Tibial nerve (tissue), 4 donors: ENCODE data around the gene PPEF1. TPM values are rescaled to one million over a fixed set of nuclear protein-coding genes. Genes with fewer than 3 reads are reported as not detected.

ENCODE experiments used
- DNase-seq, 2 donors: peaks; one replicate each; pipeline ENCODE4 v3.0.0-alpha.2; 2019; ENCODE audit warnings: low spot score in 2 of 2
- H3K27ac ChIP-seq, 4 donors: fragments of 200-600 bp; sonication (generic) in 3 of 4; one replicate each; pipeline ENCODE4 v1.5.1; 2017 to 2019; ENCODE audit warnings: mild to moderate bottlenecking in 1 of 4
- H3K27me3 ChIP-seq, 2 donors: fragments of 200-600 bp; sonication (generic) in 1 of 2; one replicate each; pipeline versions ENCODE4 v1.5.1 to v1.6.0; 2017 to 2019
- H3K36me3 ChIP-seq, 3 donors: fragments of 200-600 bp; sonication (generic); one replicate each; pipeline ENCODE4 v1.5.1; 2018 to 2019
- H3K4me1 ChIP-seq, 4 donors: fragments of 200-600 bp; sonication (generic) in 3 of 4; one replicate each; pipeline ENCODE4 v1.5.1; 2017 to 2019
- H3K4me3 ChIP-seq, 4 donors: fragments of 200-600 bp; sonication (generic) in 3 of 4; one replicate each; pipeline ENCODE4 v1.5.1; 2017 to 2019; ENCODE audit warnings: mild to moderate bottlenecking in 1 of 4, moderate library complexity in 1 of 4
- H3K9me3 ChIP-seq, 4 donors: fragments of 200-600 bp; sonication (generic) in 3 of 4; one replicate each; pipeline ENCODE4 v1.5.1; 2017 to 2019
- EP300 ChIP-seq, 2 donors: sonication (generic); formaldehyde crosslinking; IDR thresholded peaks; one replicate each; pipeline ENCODE4 v1.6.1; 2017; ENCODE audit warnings: antibody characterized with exemption in 2 of 2, mild to moderate bottlenecking in 1 of 2
- POLR2A ChIP-seq, 2 donors: fragments of 450-650 bp; IDR thresholded peaks; one replicate each; pipeline ENCODE4 v1.6.1; 2017; ENCODE audit warnings: antibody characterized with exemption in 2 of 2, mild to moderate bottlenecking in 2 of 2, moderate library complexity in 2 of 2
- WGBS, 2 donors: methylation state at CpG; one replicate each; pipeline ENCODE4 v1.1.5; 2018; 5-methylcytosine and 5-hydroxymethylcytosine counted together
- total RNA-seq, 4 donors: library from RNA; depleted of rRNA; stranded (reverse); fragments of >200 nt; gene quantifications; one replicate each; pipeline ENCODE4 v1.1.0, GENCODE V29; 2016
- TF ChIP-seq, protein P1 (sequence below), 5 experiments: fragments of 200-600 bp in 3 of 5; fragments of 450-650 bp in 2 of 5; sonication (generic) in 3 of 5; IDR thresholded peaks; one replicate each; pipeline ENCODE4 v1.5.1; 2016 to 2019; ENCODE audit warnings: antibody characterized with exemption in 5 of 5, mild to moderate bottlenecking in 3 of 5, moderate library complexity in 2 of 5

Gene PPEF1
- total RNA-seq, 4 donors from 2014 or later, result 0.22 TPM; not detected in 3

DNA sequence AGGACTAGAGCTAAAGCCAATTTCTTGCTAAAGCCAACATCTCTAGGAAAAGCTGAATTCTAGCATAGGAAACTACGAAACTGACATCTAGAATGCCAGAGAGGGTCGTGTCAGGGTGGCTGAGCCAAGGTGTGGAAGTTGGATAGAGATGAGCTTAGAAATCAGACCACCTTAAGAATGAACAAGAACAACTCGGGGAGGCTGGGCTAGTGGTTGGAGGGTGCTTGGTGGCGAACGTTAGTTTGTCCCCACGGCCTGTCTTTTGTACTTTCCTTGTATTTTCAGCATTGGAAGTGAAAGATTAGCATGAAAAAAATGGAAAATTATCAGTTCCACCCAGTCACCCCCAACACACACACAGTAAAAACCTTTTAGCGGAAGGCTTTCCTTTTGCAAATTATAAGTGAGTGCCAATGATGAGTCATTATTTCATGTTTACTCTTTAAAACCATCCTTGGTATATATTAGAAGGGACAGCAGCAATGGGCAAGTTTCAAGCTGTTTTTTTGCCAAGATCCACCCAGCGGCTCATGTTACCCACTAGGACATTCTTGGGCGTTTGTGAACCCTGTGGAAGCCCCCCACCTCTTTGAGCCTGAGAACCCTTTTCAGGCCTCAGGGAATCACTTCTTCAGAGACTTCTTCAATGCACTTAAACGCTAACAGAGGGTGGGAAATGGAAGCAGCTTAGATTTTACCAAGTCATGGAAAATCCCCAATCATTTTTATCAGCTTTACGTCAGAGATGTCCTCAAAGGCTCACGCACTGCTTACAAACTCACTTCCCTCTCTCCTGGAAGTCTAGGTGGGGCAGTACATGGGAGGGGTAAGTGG is 4.9 kb upstream of the PPEF1 start:
- H3K4me1 ChIP-seq, result no peaks in the 10 kb centered on the region
- DNase-seq, result no peak
- H3K4me3 ChIP-seq, result no peak overlapping the region
- H3K27ac ChIP-seq, result no peak overlapping the region
- no peaks in the 10 kb centered on the region for H3K9me3 ChIP-seq
- TF ChIP-seq, protein P1, sequence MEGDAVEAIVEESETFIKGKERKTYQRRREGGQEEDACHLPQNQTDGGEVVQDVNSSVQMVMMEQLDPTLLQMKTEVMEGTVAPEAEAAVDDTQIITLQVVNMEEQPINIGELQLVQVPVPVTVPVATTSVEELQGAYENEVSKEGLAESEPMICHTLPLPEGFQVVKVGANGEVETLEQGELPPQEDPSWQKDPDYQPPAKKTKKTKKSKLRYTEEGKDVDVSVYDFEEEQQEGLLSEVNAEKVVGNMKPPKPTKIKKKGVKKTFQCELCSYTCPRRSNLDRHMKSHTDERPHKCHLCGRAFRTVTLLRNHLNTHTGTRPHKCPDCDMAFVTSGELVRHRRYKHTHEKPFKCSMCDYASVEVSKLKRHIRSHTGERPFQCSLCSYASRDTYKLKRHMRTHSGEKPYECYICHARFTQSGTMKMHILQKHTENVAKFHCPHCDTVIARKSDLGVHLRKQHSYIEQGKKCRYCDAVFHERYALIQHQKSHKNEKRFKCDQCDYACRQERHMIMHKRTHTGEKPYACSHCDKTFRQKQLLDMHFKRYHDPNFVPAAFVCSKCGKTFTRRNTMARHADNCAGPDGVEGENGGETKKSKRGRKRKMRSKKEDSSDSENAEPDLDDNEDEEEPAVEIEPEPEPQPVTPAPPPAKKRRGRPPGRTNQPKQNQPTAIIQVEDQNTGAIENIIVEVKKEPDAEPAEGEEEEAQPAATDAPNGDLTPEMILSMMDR (IDR thresholded peaks at IDR 0.05), result no peak
- no peak for TF ChIP-seq POLR2A (IDR thresholded peaks at IDR 0.05)
- no peak for TF ChIP-seq EP300 (IDR thresholded peaks at IDR 0.05)
- peaks cover 0 to 5% of the 10 kb centered on the region in 2 donors for H3K27me3 ChIP-seq
- no peaks in the 10 kb centered on the region for H3K36me3 ChIP-seq
- 62 to 72% methylated on average over 12 of the region's 12 CpGs for WGBS, 2 donors

DNA sequence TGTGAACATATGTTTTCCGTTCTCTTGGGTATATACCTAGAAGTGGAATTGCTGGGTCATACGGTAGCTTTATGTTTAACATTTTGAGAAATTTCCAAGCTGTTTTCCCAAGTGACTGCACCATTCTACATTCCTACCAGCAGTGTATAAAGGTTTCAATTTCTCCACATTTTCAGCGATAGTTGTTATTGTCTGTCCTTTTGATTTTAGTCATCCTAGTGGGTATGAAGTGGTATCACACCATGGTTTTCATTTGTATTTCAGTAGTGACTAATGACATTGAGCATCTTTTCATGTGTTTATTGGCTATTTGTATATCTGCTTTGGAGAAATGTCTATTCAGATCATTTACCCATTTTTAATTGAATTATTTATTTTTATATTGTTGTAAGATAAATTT is 2.4 kb downstream of the PPEF1 start:
- DNase-seq, result no peak
- 94 to 95% methylated on average over 3 of the region's 3 CpGs for WGBS, 2 donors
- no peaks in the 10 kb centered on the region for H3K27me3 ChIP-seq
- H3K4me1 ChIP-seq, result no peaks in the 10 kb centered on the region
- TF ChIP-seq, protein P1 (IDR thresholded peaks at IDR 0.05), result no peak
- TF ChIP-seq EP300 (IDR thresholded peaks at IDR 0.05) (no peak), POLR2A (IDR thresholded peaks at IDR 0.05) (no peak)
- no peak overlapping the region for H3K4me3 ChIP-seq
- no peaks in the 10 kb centered on the region for H3K36me3 ChIP-seq
- no peak overlapping the region for H3K27ac ChIP-seq
- no peaks in the 10 kb centered on the region for H3K9me3 ChIP-seq

DNA sequence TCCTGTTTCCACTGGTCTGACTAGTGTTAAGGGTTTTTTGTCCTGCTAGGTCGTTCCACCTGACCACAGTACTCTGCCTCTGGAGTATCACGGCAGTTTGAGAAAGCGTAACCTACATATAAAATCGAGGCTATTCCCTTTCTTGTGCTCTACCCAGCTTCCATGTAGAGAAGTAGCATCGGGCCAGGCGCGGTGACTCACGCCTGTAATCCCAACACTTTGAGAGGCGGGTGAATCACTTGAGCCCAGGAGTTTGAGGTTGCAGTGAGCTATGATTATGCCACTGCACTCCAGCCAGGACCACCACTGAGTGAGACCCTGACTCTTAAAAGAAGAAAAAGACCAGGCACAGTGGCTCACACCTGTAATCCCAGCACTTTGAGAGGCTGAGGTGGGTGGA is 7.5 kb downstream of the PPEF1 start:
- TF ChIP-seq POLR2A (IDR thresholded peaks at IDR 0.05) (no peak), EP300 (IDR thresholded peaks at IDR 0.05) (no peak)
- TF ChIP-seq, protein P1 (IDR thresholded peaks at IDR 0.05), result no peak
- WGBS, 2 donors, result 88 to 99% methylated on average over 9 of the region's 9 CpGs

DNA sequence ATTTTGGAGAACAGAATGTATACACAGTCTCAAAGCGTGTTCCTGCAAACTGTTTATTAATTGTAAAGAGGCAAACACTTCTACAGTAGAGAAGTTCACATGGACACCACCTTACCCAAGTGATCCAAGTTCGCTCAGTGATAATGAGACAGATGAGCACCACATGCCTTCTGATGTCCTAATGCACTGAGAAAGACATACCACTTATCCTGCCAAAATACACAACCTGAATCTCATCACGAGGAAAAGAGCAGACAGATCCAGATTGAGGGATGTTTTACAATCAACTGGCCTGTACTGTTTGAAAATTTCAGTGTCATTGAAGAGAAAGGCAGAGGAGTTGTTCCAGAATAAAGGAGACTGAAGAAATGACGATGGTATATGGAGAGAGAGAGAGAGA is 12.4 kb downstream of the PPEF1 start:
- TF ChIP-seq POLR2A (IDR thresholded peaks at IDR 0.05), result no peak
- TF ChIP-seq EP300 (IDR thresholded peaks at IDR 0.05), result no peak
- TF ChIP-seq, protein P1 (IDR thresholded peaks at IDR 0.05), result no peak
- Histone ChIP-seq H3K36me3 (no peaks in the 10 kb centered on the region), H3K9me3 (no peaks in the 10 kb centered on the region), H3K27ac (no peak overlapping the region), H3K27me3 (no peaks in the 10 kb centered on the region), H3K4me3 (no peak overlapping the region), H3K4me1 (no peaks in the 10 kb centered on the region)
- 66 to 82% methylated on average over 4 of the region's 4 CpGs for WGBS, 2 donors
- no peak for DNase-seq

More for the DNA sequence above, 7.5 kb downstream of the PPEF1 start:
- no peak for DNase-seq
- no peaks in the 10 kb centered on the region for H3K9me3 ChIP-seq
- no peak overlapping the region for H3K4me3 ChIP-seq
- no peak overlapping the region for H3K27ac ChIP-seq
- no peaks in the 10 kb centered on the region for H3K27me3 ChIP-seq
- H3K4me1 ChIP-seq, result no peaks in the 10 kb centered on the region
- no peaks in the 10 kb centered on the region for H3K36me3 ChIP-seq

DNA sequence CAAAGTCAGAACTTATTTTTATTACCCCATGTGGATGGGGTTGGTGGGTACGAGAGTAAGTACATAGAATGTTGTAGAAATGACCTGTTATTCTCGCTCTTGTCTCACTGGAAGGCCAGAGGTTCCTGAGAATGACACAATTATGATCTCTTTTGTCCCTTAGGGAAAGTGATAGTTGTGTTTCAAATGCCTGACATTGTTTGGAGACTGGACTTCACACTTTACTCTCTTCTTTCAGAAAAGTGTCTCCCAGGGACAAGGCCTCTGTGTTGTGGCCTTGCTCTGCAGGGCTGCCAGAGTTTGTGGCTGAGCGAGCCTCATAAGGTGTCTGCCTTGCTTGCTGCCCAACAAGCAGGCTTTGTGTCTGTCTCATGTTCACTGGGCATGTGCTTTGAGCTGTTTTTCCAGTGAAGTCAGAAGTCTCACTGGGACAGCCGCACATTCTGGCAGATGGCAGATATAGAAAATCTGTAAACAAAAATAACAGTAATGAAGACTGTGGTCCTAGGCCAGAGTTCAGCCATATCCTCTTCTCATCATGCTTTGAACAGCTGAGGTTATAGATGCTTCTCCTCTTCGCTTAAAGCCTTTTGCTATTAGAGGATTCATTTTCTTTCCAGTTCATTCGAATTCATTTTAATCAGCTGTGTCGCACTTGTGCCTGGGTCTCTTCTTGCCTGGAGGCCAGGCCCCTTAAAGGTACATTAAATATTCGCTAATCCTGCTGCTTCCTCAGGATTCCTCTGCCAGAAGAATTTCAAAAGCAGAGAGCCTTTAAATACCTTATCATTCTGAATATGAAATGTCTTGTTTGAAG is 14.4 kb downstream of the PPEF1 start:
- WGBS, 2 donors, result 40 to 72% methylated on average over 7 to 8 of the region's 8 CpGs
- peak overlapping the region in 1 of 4 donors; percentile 58 for H3K27ac ChIP-seq

More for the DNA sequence above, 14.4 kb downstream of the PPEF1 start:
- H3K9me3 ChIP-seq, result no peaks in the 10 kb centered on the region
- H3K36me3 ChIP-seq, result no peaks in the 10 kb centered on the region
- no peaks in the 10 kb centered on the region for H3K4me1 ChIP-seq
- no peak for DNase-seq
- no peaks in the 10 kb centered on the region for H3K27me3 ChIP-seq
- TF ChIP-seq, protein P1 (IDR thresholded peaks at IDR 0.05), result no peak
- no peak for TF ChIP-seq POLR2A (IDR thresholded peaks at IDR 0.05)
- no peak for TF ChIP-seq EP300 (IDR thresholded peaks at IDR 0.05)
- H3K4me3 ChIP-seq, result no peak overlapping the region
